Transverse colon (tissue), 4 donors: ENCODE data around the gene EPHB2. TPM values are rescaled to one million over a fixed set of nuclear protein-coding genes. Genes with fewer than 3 reads are reported as not detected.

Source experiments
- DNase-seq: peaks from one replicate; pipeline ENCODE4 v3.0.0-alpha.2; 2019
- H3K27ac ChIP-seq, 4 donors: fragments of 200-600 bp; sonication (generic); 2 replicates each; pipeline ENCODE4 v1.5.1; 2016 to 2018; ENCODE audit warnings: inconsistent platforms in 4 of 4
- H3K27me3 ChIP-seq: fragments of 200-600 bp; sonication (generic); 2 replicates; pipeline ENCODE4 v1.5.1; 2017; ENCODE audit warnings: inconsistent platforms
- H3K36me3 ChIP-seq, 4 donors: fragments of 200-600 bp; sonication (generic); 2 replicates each; pipeline ENCODE4 v1.5.1; 2017 to 2019; ENCODE audit warnings: inconsistent platforms in 4 of 4
- H3K4me1 ChIP-seq, 4 donors: fragments of 200-600 bp; sonication (generic); 2 replicates each; pipeline ENCODE4 v1.5.1; 2017 to 2020; ENCODE audit warnings: inconsistent platforms in 4 of 4
- H3K4me3 ChIP-seq, 4 donors: fragments of 200-600 bp; sonication (generic); 1 replicate in 1 of 4; 2 replicates in 3 of 4; pipeline versions ENCODE4 v1.5.1 to v1.6.1; 2017 to 2019; ENCODE audit warnings: inconsistent platforms in 4 of 4
- H3K9me3 ChIP-seq, 2 donors: fragments of 200-600 bp; sonication (generic); 2 replicates each; pipeline ENCODE4 v1.5.1; 2017 to 2019; ENCODE audit warnings: inconsistent platforms in 2 of 2
- EP300 ChIP-seq: sonication (generic); formaldehyde crosslinking; IDR thresholded peaks from one replicate; pipeline ENCODE4 v1.6.1; 2017; ENCODE audit warnings: antibody characterized with exemption, low read depth
- POLR2A ChIP-seq: fragments of 450-650 bp; IDR thresholded peaks from one replicate; pipeline ENCODE4 v1.6.1; 2016; ENCODE audit warnings: antibody characterized with exemption, mild to moderate bottlenecking, moderate library complexity
- POLR2AphosphoS5 ChIP-seq, 3 donors: sonication (generic); formaldehyde crosslinking; IDR thresholded peaks; one replicate each; pipeline ENCODE4 v1.6.1; 2016; ENCODE audit warnings: antibody characterized with exemption in 3 of 3
- WGBS, 2 donors: methylation state at CpG; one replicate each; pipeline ENCODE4 v1.1.5; 2018; ENCODE audit warnings: low coverage in 1 of 2; 5-methylcytosine and 5-hydroxymethylcytosine counted together
- in situ Hi-C, 4 donors: fragments of 200-750 bp; cut with MboI; loops; one replicate each; pipeline versions ENCODE4 v1.15.0 to v1.15.1; 2017; ENCODE audit warnings: low sequenced_read_pairs in 3 of 4, low pct_ligation_motif_present in 1 of 4, low pct_unique_long_range_greater_than_20kb in 1 of 4
- intact Hi-C: fragments of 100-400 bp; cut with DNase I; formaldehyde crosslinking; loops from one replicate; pipeline ENCODE4 v1.15.1; 2023; ENCODE audit warnings: low total_unique reads
- total RNA-seq, 4 donors: library from RNA; depleted of rRNA; stranded (reverse); fragments of >200 nt; gene quantifications; one replicate each; pipeline ENCODE4 v1.1.0, GENCODE V29; 2016
- TF ChIP-seq, protein P1 (sequence below), 5 experiments: fragments of 200-600 bp in 3 of 5; fragments of 450-650 bp in 2 of 5; sonication (generic) in 3 of 5; IDR thresholded peaks; 1 replicate in 2 of 5; 2 replicates in 3 of 5; pipeline ENCODE4 v1.5.1; 2016 to 2017; ENCODE audit warnings: antibody characterized with exemption in 5 of 5, inconsistent platforms in 3 of 5, mild to moderate bottlenecking in 2 of 5, moderate library complexity in 1 of 5

The EPHB2 gene
- total RNA-seq, 4 donors from 2014 or later, result 3.0 to 152 (median 27.9) TPM

DNA sequence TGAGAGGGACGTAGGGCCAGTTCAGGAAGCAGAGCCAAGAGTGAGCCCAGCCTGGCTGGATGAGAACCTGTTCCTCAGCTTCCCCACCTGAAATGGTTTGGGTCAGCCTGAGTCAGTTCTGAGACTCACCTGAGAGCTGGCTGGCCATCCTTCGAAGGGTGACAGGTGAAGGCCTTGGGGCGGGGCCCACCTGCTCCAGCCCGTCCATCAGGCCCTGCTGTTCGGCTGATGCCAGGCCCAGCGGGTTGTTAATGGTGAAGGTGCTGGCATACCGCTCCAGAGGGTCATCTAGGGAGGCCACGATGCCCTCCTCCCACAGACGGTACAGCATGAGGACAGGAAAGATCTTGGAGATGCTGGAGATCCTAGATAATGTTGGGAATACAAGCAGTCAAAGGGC is 247.9 kb downstream of the EPHB2 start:
- H3K9me3 ChIP-seq, result no peaks in the 10 kb centered on the region
- peaks cover 26% of the 10 kb centered on the region for H3K27me3 ChIP-seq
- intact Hi-C loops, result no loop called here
- H3K27ac ChIP-seq, result no peak overlapping the region
- H3K4me1 ChIP-seq, result peaks cover 0 to 4% (median 2%) of the 10 kb centered on the region in 4 donors
- WGBS, 2 donors, result 86 to 100% methylated on average over 1 to 5 of the region's 9 CpGs
- TF ChIP-seq POLR2AphosphoS5 (IDR thresholded peaks at IDR 0.05) (no peak), POLR2A (no peak), EP300 (no peak)
- TF ChIP-seq, protein P1, sequence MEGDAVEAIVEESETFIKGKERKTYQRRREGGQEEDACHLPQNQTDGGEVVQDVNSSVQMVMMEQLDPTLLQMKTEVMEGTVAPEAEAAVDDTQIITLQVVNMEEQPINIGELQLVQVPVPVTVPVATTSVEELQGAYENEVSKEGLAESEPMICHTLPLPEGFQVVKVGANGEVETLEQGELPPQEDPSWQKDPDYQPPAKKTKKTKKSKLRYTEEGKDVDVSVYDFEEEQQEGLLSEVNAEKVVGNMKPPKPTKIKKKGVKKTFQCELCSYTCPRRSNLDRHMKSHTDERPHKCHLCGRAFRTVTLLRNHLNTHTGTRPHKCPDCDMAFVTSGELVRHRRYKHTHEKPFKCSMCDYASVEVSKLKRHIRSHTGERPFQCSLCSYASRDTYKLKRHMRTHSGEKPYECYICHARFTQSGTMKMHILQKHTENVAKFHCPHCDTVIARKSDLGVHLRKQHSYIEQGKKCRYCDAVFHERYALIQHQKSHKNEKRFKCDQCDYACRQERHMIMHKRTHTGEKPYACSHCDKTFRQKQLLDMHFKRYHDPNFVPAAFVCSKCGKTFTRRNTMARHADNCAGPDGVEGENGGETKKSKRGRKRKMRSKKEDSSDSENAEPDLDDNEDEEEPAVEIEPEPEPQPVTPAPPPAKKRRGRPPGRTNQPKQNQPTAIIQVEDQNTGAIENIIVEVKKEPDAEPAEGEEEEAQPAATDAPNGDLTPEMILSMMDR (IDR thresholded peaks at IDR 0.05), result no peak
- H3K36me3 ChIP-seq, result no peaks in the 10 kb centered on the region
- H3K4me3 ChIP-seq, result no peak overlapping the region
- in situ Hi-C loops, result no loop called here
- no peak for DNase-seq

DNA sequence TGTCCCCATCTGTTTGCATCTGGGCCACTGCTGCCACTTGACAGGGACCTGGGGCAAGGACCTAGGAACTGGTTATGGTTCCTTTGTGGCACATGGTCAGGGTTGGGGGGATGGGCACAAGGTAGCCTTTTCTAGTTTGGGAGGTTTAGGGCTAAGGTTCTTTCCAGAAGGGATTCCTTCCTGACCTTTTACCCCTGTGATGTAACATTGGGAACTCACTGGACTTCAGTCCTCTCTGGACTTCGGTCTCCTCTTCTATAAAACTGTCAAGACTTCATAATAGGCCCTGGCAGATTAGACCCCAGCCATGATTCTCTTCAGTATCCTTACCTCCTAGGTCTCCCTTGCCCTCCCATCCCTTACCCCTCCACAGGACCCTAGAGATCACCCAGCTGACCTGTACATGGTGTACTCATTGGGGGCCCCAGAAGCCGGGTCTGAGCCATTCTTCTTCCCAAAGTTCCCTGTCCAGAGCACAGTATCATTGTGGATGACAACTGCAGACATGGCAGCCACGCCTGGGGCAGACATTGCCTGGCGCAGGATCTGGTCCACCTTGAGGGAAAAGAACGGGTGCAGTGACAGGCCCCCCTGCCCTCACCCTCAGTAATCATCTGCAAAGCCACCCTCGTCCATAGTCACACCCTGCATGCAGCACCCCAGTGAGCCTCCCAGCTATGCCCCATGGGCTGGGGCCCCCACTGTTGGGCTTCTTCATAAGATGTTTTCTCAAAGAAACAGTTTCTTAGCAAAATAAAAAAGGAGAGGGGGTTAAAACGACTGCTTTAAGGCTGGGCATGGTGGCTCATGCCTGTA is 249.1 kb downstream of the EPHB2 start:
- Histone ChIP-seq H3K9me3 (no peaks in the 10 kb centered on the region), H3K27ac (no peak overlapping the region), H3K4me3 (no peak overlapping the region), H3K36me3 (no peaks in the 10 kb centered on the region), H3K27me3 (peaks cover 14% of the 10 kb centered on the region), H3K4me1 (no peaks in the 10 kb centered on the region)
- TF ChIP-seq POLR2A (no peak), POLR2AphosphoS5 (IDR thresholded peaks at IDR 0.05) (no peak)
- in situ Hi-C loops (no loop called here), intact Hi-C loops (no loop called here)
- DNase-seq, result no peak
- 71 to 75% methylated on average over 3 to 7 of the region's 7 CpGs for WGBS, 2 donors

DNA sequence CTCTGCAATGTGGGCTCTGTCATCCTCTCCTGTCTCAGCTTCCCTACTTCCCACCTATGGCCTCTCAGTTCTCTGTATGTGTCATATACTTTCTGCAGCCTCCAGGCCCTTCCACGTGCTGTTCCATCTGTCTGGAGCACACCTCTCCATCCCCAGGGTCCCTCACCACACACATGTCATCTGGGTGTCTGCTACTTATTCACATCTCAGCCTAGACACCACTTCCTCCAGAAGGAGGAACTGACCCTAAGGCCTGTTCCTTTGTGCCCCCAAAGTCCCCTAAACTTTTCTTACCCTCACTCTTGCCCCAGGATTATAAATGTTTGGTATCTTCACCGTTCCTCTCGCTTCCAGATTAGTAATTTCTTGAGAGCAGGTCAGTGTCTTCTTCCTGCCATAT is 251.9 kb downstream of the EPHB2 start:
- intact Hi-C loops (no loop called here), in situ Hi-C loops (no loop called here)
- no peaks in the 10 kb centered on the region for H3K9me3 ChIP-seq
- no peaks in the 10 kb centered on the region for H3K27me3 ChIP-seq
- H3K4me3 ChIP-seq, result no peak overlapping the region
- WGBS, 2 donors, result 54 to 67% methylated on average over 1 to 3 of the region's 3 CpGs
- TF ChIP-seq POLR2AphosphoS5 (IDR thresholded peaks at IDR 0.05), result no peak
- no peak for TF ChIP-seq POLR2A
- TF ChIP-seq EP300, result no peak
- TF ChIP-seq, protein P1 (IDR thresholded peaks at IDR 0.05), result no peak
- H3K4me1 ChIP-seq, result no peaks in the 10 kb centered on the region
- H3K27ac ChIP-seq, result no peak overlapping the region
- no peaks in the 10 kb centered on the region for H3K36me3 ChIP-seq
- DNase-seq, result no peak

DNA sequence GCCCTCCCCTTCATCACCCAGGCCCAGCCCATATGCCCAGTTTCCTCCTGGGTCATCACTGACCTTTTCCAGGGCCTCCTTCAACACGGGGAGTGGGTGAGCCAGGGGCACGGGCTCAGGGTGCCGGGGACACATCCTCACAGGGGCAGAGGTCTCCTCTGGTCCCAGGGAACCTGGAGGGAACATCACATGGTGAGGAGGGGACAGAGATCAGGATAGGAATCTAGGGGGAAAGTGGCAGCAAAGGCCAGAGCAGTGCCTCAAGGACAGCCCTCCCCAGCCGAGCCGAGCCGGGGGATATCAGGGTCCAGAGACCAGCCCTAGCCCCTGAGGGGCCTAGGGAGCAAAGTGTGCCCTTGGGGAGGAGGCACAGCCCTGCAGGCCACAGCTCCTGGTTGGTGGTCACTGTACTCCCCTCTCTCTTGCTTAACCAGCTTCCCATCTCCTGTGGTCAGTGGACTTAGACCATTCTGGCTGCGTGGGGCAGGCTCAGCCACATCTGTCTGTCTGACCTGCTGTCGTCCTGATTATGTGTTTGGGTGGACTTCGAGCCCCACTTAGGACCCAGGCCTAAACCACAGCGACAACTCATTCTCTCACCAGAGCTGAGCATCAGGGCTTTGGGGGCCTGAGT is 252.5 kb downstream of the EPHB2 start:
- Histone ChIP-seq H3K4me1 (no peaks in the 10 kb centered on the region), H3K9me3 (no peaks in the 10 kb centered on the region), H3K36me3 (no peaks in the 10 kb centered on the region), H3K4me3 (no peak overlapping the region), H3K27me3 (no peaks in the 10 kb centered on the region), H3K27ac (no peak overlapping the region)
- intact Hi-C loops, result no loop called here
- 89% methylated on average over 5 of the region's 10 CpGs; no CpG with 5 or more reads in 1 of the 2 donors for WGBS, 2 donors
- DNase-seq, result no peak
- TF ChIP-seq POLR2AphosphoS5 (IDR thresholded peaks at IDR 0.05), result no peak
- TF ChIP-seq, protein P1 (IDR thresholded peaks at IDR 0.05), result no peak
- no peak for TF ChIP-seq POLR2A
- TF ChIP-seq EP300, result no peak
- in situ Hi-C loops, result no loop called here
